Heart left ventricle (tissue), 13 donors: Measurements from ENCODE around the gene NELL1.

Experiments
- POLR2A ChIP-seq, 2 donors: fragments of 450-650 bp; IDR thresholded peaks; one replicate each; pipeline ENCODE4 v1.6.1; 2017; ENCODE audit warnings: antibody characterized with exemption in 2 of 2, mild to moderate bottlenecking in 2 of 2, moderate library complexity in 2 of 2
- TF ChIP-seq, protein P1 (sequence below), 12 donors: fragments of 200-600 bp; sonication (generic) in 4 of 12; IDR thresholded peaks; one replicate each; pipeline versions ENCODE4 v1.5.0 to v1.8.0; 2018 to 2022; ENCODE audit warnings: antibody characterized with exemption in 12 of 12, mild to moderate bottlenecking in 5 of 12
- donor health status: ischemic (EF 13 %, LVEDD 7.1; RV severe dilation, severe dysfunction).
- donor health status: DM: no; HTN: yes; CAD: no.
- donor health status: DM: no; HTN: no; CAD: no.
- donor health status: ischemic (EF 25% LVEDD 6.9; RV normal size, moderate dysfunction).
- donor health status: ischemic (EF 25% LVEDD 5.7; RV mildly dilated, moderate dysfunction).
- donor health status: ischemic (EF 35%, LVEDD 5.7; RV mildly dilated, moderate dysfunction).
- donor health status: nonischemic (EF 11% LVEDD 7.7; RV severe dilation, severe dysfunction).
- donor health status: DM: yes; HTN: yes; CAD: no.
- donor health status: PGD.
- donor health status: ischemic (EF 29% LVEDD 5.4; RV normal size, mild dysfunction).
- donor health status: nonischemic (EF 23%, LVEDD 6.1; RV moderate dilation, normal function).

DNA sequence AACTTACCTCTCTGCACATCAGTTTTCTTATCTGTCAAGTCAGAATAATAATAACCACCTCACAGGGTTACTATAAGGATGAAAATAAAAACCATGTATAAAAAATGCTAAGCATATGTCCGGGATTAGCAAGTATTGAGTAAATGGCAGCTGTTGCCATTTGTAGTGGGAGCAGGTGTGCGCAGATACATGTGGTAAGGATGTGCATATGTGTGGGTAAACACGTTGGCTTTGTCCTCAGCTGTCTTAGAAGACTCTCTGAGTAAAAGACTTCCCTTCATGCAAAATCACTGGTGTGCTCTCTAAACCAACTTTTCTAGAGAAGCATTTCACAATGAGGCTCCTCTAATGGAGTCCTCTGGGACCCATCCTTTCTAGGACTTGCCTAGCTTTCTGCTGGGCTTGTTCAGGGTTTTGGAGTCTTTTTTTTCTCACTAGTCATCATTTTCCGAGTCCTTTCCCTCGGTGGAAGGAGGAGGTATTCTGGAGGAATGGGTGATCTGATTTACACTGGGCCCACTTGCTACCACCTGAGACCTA is 62.4 kb downstream of the NELL1 start:
- TF ChIP-seq, protein P1, sequence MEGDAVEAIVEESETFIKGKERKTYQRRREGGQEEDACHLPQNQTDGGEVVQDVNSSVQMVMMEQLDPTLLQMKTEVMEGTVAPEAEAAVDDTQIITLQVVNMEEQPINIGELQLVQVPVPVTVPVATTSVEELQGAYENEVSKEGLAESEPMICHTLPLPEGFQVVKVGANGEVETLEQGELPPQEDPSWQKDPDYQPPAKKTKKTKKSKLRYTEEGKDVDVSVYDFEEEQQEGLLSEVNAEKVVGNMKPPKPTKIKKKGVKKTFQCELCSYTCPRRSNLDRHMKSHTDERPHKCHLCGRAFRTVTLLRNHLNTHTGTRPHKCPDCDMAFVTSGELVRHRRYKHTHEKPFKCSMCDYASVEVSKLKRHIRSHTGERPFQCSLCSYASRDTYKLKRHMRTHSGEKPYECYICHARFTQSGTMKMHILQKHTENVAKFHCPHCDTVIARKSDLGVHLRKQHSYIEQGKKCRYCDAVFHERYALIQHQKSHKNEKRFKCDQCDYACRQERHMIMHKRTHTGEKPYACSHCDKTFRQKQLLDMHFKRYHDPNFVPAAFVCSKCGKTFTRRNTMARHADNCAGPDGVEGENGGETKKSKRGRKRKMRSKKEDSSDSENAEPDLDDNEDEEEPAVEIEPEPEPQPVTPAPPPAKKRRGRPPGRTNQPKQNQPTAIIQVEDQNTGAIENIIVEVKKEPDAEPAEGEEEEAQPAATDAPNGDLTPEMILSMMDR (IDR thresholded peaks at IDR 0.05), result no peak
- no peak for TF ChIP-seq POLR2A (IDR thresholded peaks at IDR 0.05)
